ENCODE measurements around the gene TNNT2. TPM values are rescaled to one million over a fixed set of nuclear protein-coding genes. Genes with fewer than 3 reads are reported as not detected.

Gene TNNT2
- total RNA-seq, 1 donor from 2014 or later: 6.1 TPM

DNA sequence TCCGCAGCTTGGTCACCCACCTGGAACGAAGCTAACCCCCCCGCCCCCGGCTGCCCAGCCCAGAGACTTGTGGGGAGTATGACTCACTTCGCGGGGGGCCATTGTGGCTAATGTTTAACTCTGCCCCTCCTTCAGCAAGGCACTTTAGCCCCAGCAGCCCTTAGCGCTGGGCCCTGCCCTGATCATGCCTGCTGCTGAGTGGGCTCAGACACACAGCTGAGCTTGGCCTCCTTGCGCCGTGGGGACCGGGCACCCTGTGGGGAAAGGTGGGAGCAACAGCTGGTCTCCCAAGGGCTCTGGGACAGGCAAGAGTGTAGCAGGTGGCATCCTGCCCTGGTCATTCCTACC lies 28.0 kb upstream of the TNNT2 start:
- Mint-ChIP-seq H3K27me3 (ENCODE audit: low read depth, unreplicated experiment) (peaks cover 25% of the 10 kb centered on the region), H3K4me3 (ENCODE audit: unreplicated experiment) (no peak overlapping the region), H3K27ac (ENCODE audit: unreplicated experiment) (no peak overlapping the region), H3K9me3 (ENCODE audit: unreplicated experiment) (no peaks in the 10 kb centered on the region), H3K4me1 (ENCODE audit: low read depth, unreplicated experiment) (peaks cover 4% of the 10 kb centered on the region), H3K36me3 (ENCODE audit: low read depth, unreplicated experiment) (no peaks in the 10 kb centered on the region)
- H3K9me3 ChIP-seq (ENCODE audit: insufficient read depth, low read depth, low read length): peaks cover 2% of the 10 kb centered on the region
- H2AFZ ChIP-seq (ENCODE audit: low read depth, low read length): no peak overlapping the region
- H3K4me1 ChIP-seq (ENCODE audit: insufficient read depth, low read length): no peaks in the 10 kb centered on the region
- DNase-seq (ENCODE audit: low read depth) (peak; percentile 7), FAIRE-seq (no peak)
- no peak overlapping the region for H3K27ac ChIP-seq (ENCODE audit: low read depth, low read length)
- H3K79me2 ChIP-seq (ENCODE audit: insufficient read depth, low read length): no peaks in the 10 kb centered on the region
- TF ChIP-seq EZH2 (IDR thresholded peaks at IDR 0.05; ENCODE audit: insufficient read depth, low read length): no peak
- TF ChIP-seq, protein P1, sequence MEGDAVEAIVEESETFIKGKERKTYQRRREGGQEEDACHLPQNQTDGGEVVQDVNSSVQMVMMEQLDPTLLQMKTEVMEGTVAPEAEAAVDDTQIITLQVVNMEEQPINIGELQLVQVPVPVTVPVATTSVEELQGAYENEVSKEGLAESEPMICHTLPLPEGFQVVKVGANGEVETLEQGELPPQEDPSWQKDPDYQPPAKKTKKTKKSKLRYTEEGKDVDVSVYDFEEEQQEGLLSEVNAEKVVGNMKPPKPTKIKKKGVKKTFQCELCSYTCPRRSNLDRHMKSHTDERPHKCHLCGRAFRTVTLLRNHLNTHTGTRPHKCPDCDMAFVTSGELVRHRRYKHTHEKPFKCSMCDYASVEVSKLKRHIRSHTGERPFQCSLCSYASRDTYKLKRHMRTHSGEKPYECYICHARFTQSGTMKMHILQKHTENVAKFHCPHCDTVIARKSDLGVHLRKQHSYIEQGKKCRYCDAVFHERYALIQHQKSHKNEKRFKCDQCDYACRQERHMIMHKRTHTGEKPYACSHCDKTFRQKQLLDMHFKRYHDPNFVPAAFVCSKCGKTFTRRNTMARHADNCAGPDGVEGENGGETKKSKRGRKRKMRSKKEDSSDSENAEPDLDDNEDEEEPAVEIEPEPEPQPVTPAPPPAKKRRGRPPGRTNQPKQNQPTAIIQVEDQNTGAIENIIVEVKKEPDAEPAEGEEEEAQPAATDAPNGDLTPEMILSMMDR (IDR thresholded peaks at IDR 0.05; ENCODE audit: insufficient read depth, low read depth, low read length): no peak
- no peak overlapping the region for H3K4me2 ChIP-seq (ENCODE audit: low read length)
- H3K4me3 ChIP-seq (ENCODE audit: insufficient read depth, low read depth, low read length): no peak overlapping the region
- H3K9ac ChIP-seq (ENCODE audit: low read length): no peak overlapping the region
- peaks cover 51% of the 10 kb centered on the region for H3K27me3 ChIP-seq (ENCODE audit: insufficient read depth, low read length)
- H4K20me1 ChIP-seq (ENCODE audit: insufficient read depth, low read length): no peaks in the 10 kb centered on the region
- H3K36me3 ChIP-seq (ENCODE audit: insufficient read depth, low read length): no peaks in the 10 kb centered on the region

DNA sequence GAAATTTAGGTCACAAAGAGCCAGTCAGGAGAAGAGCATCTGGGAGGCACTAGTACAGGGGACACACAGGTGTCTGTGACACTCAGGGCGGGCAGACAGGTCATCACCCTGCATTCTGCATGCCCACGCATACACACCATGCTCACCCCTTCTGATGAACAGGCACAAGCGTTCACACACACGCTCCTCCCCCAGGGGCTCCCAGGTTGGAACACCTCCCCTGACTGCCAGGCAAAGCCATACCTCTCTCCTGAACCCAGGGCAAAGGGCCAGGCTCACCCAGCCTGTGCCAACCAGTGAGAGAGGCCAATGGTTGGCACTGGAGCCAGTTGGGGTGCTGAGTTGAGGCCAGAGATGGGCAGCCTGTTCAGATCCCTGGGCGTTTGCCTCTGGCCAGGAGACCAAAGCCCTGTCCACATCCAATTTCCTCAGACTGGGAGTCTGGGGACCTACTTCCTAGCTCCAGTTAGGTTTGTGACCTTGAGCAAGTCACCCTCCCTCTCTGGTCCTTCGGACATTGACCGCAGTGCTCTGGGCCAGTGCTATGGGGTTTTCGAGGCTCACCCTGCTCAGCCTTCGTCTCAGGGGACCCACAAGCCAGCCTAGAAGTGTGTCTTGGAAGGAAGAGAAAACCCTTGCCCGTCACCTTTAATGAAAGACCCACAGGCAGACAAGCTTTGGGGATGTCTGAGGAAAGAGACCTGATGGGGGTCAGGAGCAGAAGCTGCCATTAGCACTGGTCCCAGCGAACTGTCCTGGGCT lies 27.4 kb upstream of the TNNT2 start:
- TF ChIP-seq, protein P1 (IDR thresholded peaks at IDR 0.05; ENCODE audit: insufficient read depth, low read depth, low read length): no peak
- no peak for TF ChIP-seq EZH2 (IDR thresholded peaks at IDR 0.05; ENCODE audit: insufficient read depth, low read length)
- no peaks in the 10 kb centered on the region for H4K20me1 ChIP-seq (ENCODE audit: insufficient read depth, low read length)
- H3K9me3 Mint-ChIP-seq (ENCODE audit: unreplicated experiment): no peaks in the 10 kb centered on the region
- H3K4me1 ChIP-seq (ENCODE audit: insufficient read depth, low read length): no peaks in the 10 kb centered on the region
- no peak overlapping the region for H3K4me3 Mint-ChIP-seq (ENCODE audit: unreplicated experiment)
- no peaks in the 10 kb centered on the region for H3K36me3 ChIP-seq (ENCODE audit: insufficient read depth, low read length)
- H3K27ac Mint-ChIP-seq (ENCODE audit: unreplicated experiment): no peak overlapping the region
- H3K27ac ChIP-seq (ENCODE audit: low read depth, low read length): no peak overlapping the region
- no peak overlapping the region for H3K4me3 ChIP-seq (ENCODE audit: insufficient read depth, low read depth, low read length)
- H3K4me2 ChIP-seq (ENCODE audit: low read length): no peak overlapping the region
- peaks cover 4% of the 10 kb centered on the region for H3K4me1 Mint-ChIP-seq (ENCODE audit: low read depth, unreplicated experiment)
- DNase-seq (ENCODE audit: low read depth): no peak
- H3K27me3 Mint-ChIP-seq (ENCODE audit: low read depth, unreplicated experiment): peaks cover 21% of the 10 kb centered on the region
- no peaks in the 10 kb centered on the region for H3K79me2 ChIP-seq (ENCODE audit: insufficient read depth, low read length)
- H2AFZ ChIP-seq (ENCODE audit: low read depth, low read length): no peak overlapping the region
- peaks cover 53% of the 10 kb centered on the region for H3K27me3 ChIP-seq (ENCODE audit: insufficient read depth, low read length)
- FAIRE-seq: no peak
- H3K9me3 ChIP-seq (ENCODE audit: insufficient read depth, low read depth, low read length): peaks cover 2% of the 10 kb centered on the region
- H3K9ac ChIP-seq (ENCODE audit: low read length): no peak overlapping the region
- no peaks in the 10 kb centered on the region for H3K36me3 Mint-ChIP-seq (ENCODE audit: low read depth, unreplicated experiment)

DNA sequence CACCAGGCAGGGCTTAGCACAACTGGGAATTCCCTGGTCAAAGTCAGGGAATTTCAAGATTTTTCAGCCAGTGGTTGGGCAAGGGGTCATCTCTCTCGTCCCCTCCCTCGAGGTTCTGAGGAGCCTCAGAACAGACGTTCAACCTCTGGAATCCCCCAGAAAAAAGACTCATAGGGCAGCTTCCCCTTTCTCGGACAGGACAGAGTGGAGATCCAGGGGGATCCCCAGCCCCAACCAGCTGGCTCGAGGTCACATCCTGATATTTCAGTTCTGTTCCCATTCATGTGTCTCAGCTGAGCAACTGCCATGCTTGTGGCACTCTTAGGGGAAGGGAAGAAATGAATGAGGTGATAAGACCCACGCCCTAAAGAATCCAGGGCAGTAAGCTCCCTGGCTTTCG lies 26.6 kb upstream of the TNNT2 start:
- TF ChIP-seq EZH2 (IDR thresholded peaks at IDR 0.05; ENCODE audit: insufficient read depth, low read length): no peak
- TF ChIP-seq, protein P1 (IDR thresholded peaks at IDR 0.05; ENCODE audit: insufficient read depth, low read depth, low read length): no peak
- Histone ChIP-seq H3K9me3 (ENCODE audit: insufficient read depth, low read depth, low read length) (peaks cover 2% of the 10 kb centered on the region), H3K4me2 (ENCODE audit: low read length) (no peak overlapping the region), H3K4me3 (ENCODE audit: insufficient read depth, low read depth, low read length) (no peak overlapping the region), H3K9ac (ENCODE audit: low read length) (no peak overlapping the region), H3K36me3 (ENCODE audit: insufficient read depth, low read length) (no peaks in the 10 kb centered on the region), H3K79me2 (ENCODE audit: insufficient read depth, low read length) (no peaks in the 10 kb centered on the region), H3K4me1 (ENCODE audit: insufficient read depth, low read length) (no peaks in the 10 kb centered on the region), H3K27me3 (ENCODE audit: insufficient read depth, low read length) (peaks cover 59% of the 10 kb centered on the region), H4K20me1 (ENCODE audit: insufficient read depth, low read length) (no peaks in the 10 kb centered on the region), H2AFZ (ENCODE audit: low read depth, low read length) (no peak overlapping the region), H3K27ac (ENCODE audit: low read depth, low read length) (no peak overlapping the region)
- Mint-ChIP-seq H3K4me1 (ENCODE audit: low read depth, unreplicated experiment) (peaks cover 4% of the 10 kb centered on the region), H3K27ac (ENCODE audit: unreplicated experiment) (no peak overlapping the region), H3K9me3 (ENCODE audit: unreplicated experiment) (no peaks in the 10 kb centered on the region), H3K4me3 (ENCODE audit: unreplicated experiment) (no peak overlapping the region), H3K27me3 (ENCODE audit: low read depth, unreplicated experiment) (peaks cover 14% of the 10 kb centered on the region), H3K36me3 (ENCODE audit: low read depth, unreplicated experiment) (no peaks in the 10 kb centered on the region)
- FAIRE-seq (no peak), DNase-seq (ENCODE audit: low read depth) (no peak)
